Endothelial cell of umbilical vein (primary cell): ENCODE results near the gene ACADVL. TPM values are rescaled to one million over a fixed set of nuclear protein-coding genes. Genes with fewer than 3 reads are reported as not detected.
A peak's percentile ranks its signal among the peaks of the same experiment; 100 is the strongest.

Experiments used
- BruUV-seq: library from RNA; stranded (reverse); fragments of 400-500 nt; replicated peaks from 2 replicates; lab custom pipeline; 2021; lab: Mats Ljungman, UMichigan
- CTCF ChIA-PET: fragments of 300-600, 350-600 bp; sonication (Branson Sonifier 250); formaldehyde crosslinking; loops from one replicate; lab custom pipeline; 2021; ENCODE audit warnings: antibody characterized with exemption, inconsistent platforms; lab: Charles Lee
- POLR2A ChIA-PET: fragments of 300-600, 350-600 bp; sonication (Branson Sonifier 250); formaldehyde crosslinking; loops from one replicate; lab custom pipeline; 2021; ENCODE audit warnings: antibody characterized with exemption, inconsistent platforms; lab: Charles Lee
- DNase-seq: peaks from one replicate; pipeline ENCODE4 v3.0.0-alpha.2; 2011; ENCODE audit warnings: low read depth, low spot score
- FAIRE-seq: peaks from 2 replicates; lab custom pipeline; 2011; peaks lifted over from hg19 to GRCh38; lab: Jason Lieb, UNC
- H2AFZ ChIP-seq: 2 replicates; pipeline ENCODE4 v1.6.0; 2012; ENCODE audit warnings: low read depth, low read length, control low read depth, inconsistent platforms
- H3K27ac ChIP-seq: 2 replicates; pipeline ENCODE4 v1.5.1; 2011; ENCODE audit warnings: low read depth, mild to moderate bottlenecking, control low read depth, low read length, moderate library complexity; ENCODE audit not compliant: insufficient read depth
- H3K27me3 ChIP-seq, 2 experiments: 2 replicates each; pipeline versions ENCODE4 v1.6.0 to v1.6.1; 2011; ENCODE audit warnings: low read length in 2 of 2, mixed read lengths in 1 of 2; ENCODE audit not compliant: control insufficient read depth in 2 of 2, insufficient read depth in 2 of 2
- H3K36me3 ChIP-seq, 2 experiments: 2 replicates in 1 of 2; 3 replicates in 1 of 2; pipeline ENCODE4 v1.5.1; 2011; ENCODE audit warnings: low read length in 2 of 2, mild to moderate bottlenecking in 1 of 2, moderate library complexity in 1 of 2; ENCODE audit not compliant: control insufficient read depth in 2 of 2, insufficient read depth in 2 of 2; ENCODE audit errors: extremely low read depth in 1 of 2
- H3K4me1 ChIP-seq: 3 replicates; pipeline ENCODE4 v1.5.1; 2011; ENCODE audit warnings: mild to moderate bottlenecking, low read length; ENCODE audit not compliant: control insufficient read depth, insufficient read depth; ENCODE audit errors: extremely low read depth
- H3K4me2 ChIP-seq: 2 replicates; pipeline ENCODE4 v1.6.1; 2011; ENCODE audit warnings: low read length, control low read depth, mixed read lengths; ENCODE audit not compliant: insufficient read depth
- H3K4me3 ChIP-seq, 3 experiments: fragments of 200-600 bp in 1 of 3; sonication (generic), shearing (Covaris generic) in 1 of 3; replicated peaks in 1 of 3; 2 replicates each; pipeline ENCODE4 v1.5.1; 2011 to 2016; ENCODE audit warnings: control low read depth in 3 of 3, low read length in 3 of 3, mild to moderate bottlenecking in 2 of 3, inconsistent platforms in 1 of 3, low read depth in 1 of 3, moderate library complexity in 1 of 3; ENCODE audit not compliant: insufficient read depth in 1 of 3
- H3K79me2 ChIP-seq: 2 replicates; pipeline ENCODE4 v1.6.0; 2012; ENCODE audit warnings: low read length, inconsistent platforms; ENCODE audit not compliant: control insufficient read depth, insufficient read depth
- H3K9ac ChIP-seq: replicated peaks from 2 replicates; pipeline ENCODE3; 2011; ENCODE audit warnings: low read length, control low read depth; ENCODE audit not compliant: insufficient read depth; ENCODE audit errors: extremely low read depth
- H3K9me1 ChIP-seq: replicated peaks from 3 replicates; pipeline ENCODE4 v1.6.0; 2011; ENCODE audit warnings: mild to moderate bottlenecking, low read length; ENCODE audit not compliant: control insufficient read depth, insufficient read depth; ENCODE audit errors: extremely low read depth
- H3K9me3 ChIP-seq: replicated peaks from 2 replicates; pipeline ENCODE4 v1.5.1; 2012; ENCODE audit warnings: low read length, inconsistent platforms; ENCODE audit not compliant: control insufficient read depth, insufficient read depth
- H4K20me1 ChIP-seq: replicated peaks from 2 replicates; pipeline ENCODE3; 2011; ENCODE audit warnings: mild to moderate bottlenecking, low read length; ENCODE audit not compliant: control insufficient read depth, insufficient read depth; ENCODE audit errors: extremely low read depth
- CTCF ChIP-seq, 2 donors: IDR thresholded peaks; 1 replicate in 1 of 2; 2 replicates in 1 of 2; pipeline ENCODE4 v1.5.1; 2011; ENCODE audit warnings: low read length in 2 of 2, mild to moderate bottlenecking in 2 of 2, moderate library complexity in 2 of 2, control low read depth in 1 of 2, inconsistent platforms in 1 of 2, low read depth in 1 of 2; ENCODE audit not compliant: insufficient read depth in 1 of 2; ENCODE audit errors: extremely low read depth in 1 of 2
- EZH2 ChIP-seq: IDR thresholded peaks from 2 replicates; pipeline ENCODE4 v1.6.1; 2012; ENCODE audit warnings: borderline replicate concordance, low read depth, mild to moderate bottlenecking, moderate library complexity, low read length, inconsistent platforms; ENCODE audit not compliant: severe bottlenecking
- FOS ChIP-seq: IDR thresholded peaks from 2 replicates; pipeline ENCODE4 v1.6.1; 2011; ENCODE audit warnings: mild to moderate bottlenecking, low read length, moderate library complexity, borderline replicate concordance; ENCODE audit not compliant: insufficient read depth
- GATA2 ChIP-seq: IDR thresholded peaks from 2 replicates; pipeline ENCODE4 v1.7.0; 2011; ENCODE audit warnings: low read depth, mild to moderate bottlenecking, moderate library complexity, mixed read lengths, low read length; ENCODE audit not compliant: insufficient read length, insufficient read depth
- JUN ChIP-seq: IDR thresholded peaks from 2 replicates; pipeline ENCODE4 v1.6.1; 2011; ENCODE audit warnings: borderline replicate concordance, low read depth; ENCODE audit not compliant: insufficient read length, insufficient read depth
- MAX ChIP-seq: IDR thresholded peaks from 2 replicates; pipeline ENCODE4 v1.6.1; 2011; ENCODE audit not compliant: insufficient read depth, insufficient read length
- MYC ChIP-seq: IDR thresholded peaks from one replicate; pipeline ENCODE4 v1.6.1; 2011; ENCODE audit warnings: mild to moderate bottlenecking, low read depth, low read length
- POLR2A ChIP-seq: IDR thresholded peaks from 2 replicates; pipeline ENCODE4 v1.6.1; 2012; ENCODE audit warnings: low read depth, mild to moderate bottlenecking, control low read depth, low read length
- POLR2AphosphoS5 ChIP-seq: IDR thresholded peaks from 2 replicates; pipeline ENCODE4 v1.6.1; 2012; ENCODE audit warnings: low read depth, mild to moderate bottlenecking, control low read depth, low read length, moderate library complexity; ENCODE audit not compliant: insufficient read depth
- dilution Hi-C: fragments of 300-500 bp; cut with MboI; formaldehyde crosslinking; loops from one replicate; pipeline ENCODE4 v1.15.0; 2019; ENCODE audit warnings: low sequenced_read_pairs; ENCODE audit not compliant: extremely low pct_ligation_motif_present
- intact Hi-C: fragments of 100-400 bp; cut with micrococcal nuclease; formaldehyde crosslinking; loops from one replicate; pipeline ENCODE4 v1.10.0; 2022
- polyA plus RNA-seq, 4 experiments: library from polyadenylated mRNA; depleted of rRNA in 3 of 4; stranded (reverse) in 3 of 4; unstranded in 1 of 4; fragments of >200 nt; gene quantifications; 2 replicates each; pipeline versions ENCODE4 v1.2.1 to v1.2.3, GENCODE V29; 2011 to 2012; ENCODE audit warnings: missing spikeins in 1 of 4
- total RNA-seq: library from RNA; stranded (reverse); gene quantifications from 2 replicates; pipeline ENCODE4 v1.2.3, GENCODE V29; 2021

ACADVL gene
- total and polyA plus RNA-seq, 2 donors (not counting 3 experiments of a cell fraction or from before 2014, with no cell fraction given) = 308 to 376 TPM

- Histone ChIP-seq H4K20me1 (peaks cover 4% of the 10 kb centered on the region), H3K4me2 (peak overlapping the region; percentile 54), H3K9ac (no peak overlapping the region), H3K4me3 (peak overlapping the region in 1 of 3 experiments; percentile 6), H3K27me3 (no peaks in the 10 kb centered on the region), H3K9me1 (no peaks in the 10 kb centered on the region), H3K79me2 (peaks cover 53% of the 10 kb centered on the region), H2AFZ (no peak overlapping the region), H3K27ac (no peak overlapping the region), H3K36me3 (peaks cover 21 to 45% of the 10 kb centered on the region in 2 experiments), H3K9me3 (no peaks in the 10 kb centered on the region), H3K4me1 (peaks cover 8% of the 10 kb centered on the region)
- ChIA-PET POLR2A (interaction anchor here (0.7 kb wide), 1 partner anchor 13 kb away, joined by 6 read pairs; the partner anchor contains the start of genes ACADVL and DLG4), CTCF (interaction anchor here (2.8 kb wide), 1 partner anchor 11 kb away, joined by 13 read pairs; no protein-coding TSS in a partner anchor)
- TF ChIP-seq CTCF (IDR thresholded peaks at IDR 0.05; ENCODE audit: extremely low read depth in 1 of 2, insufficient read depth in 1 of 2, low read depth in 1 of 2, low read length in 2 of 2) = no peak
- no peak for TF ChIP-seq JUN
- TF ChIP-seq GATA2 = no peak
- TF ChIP-seq MYC = no peak
- TF ChIP-seq POLR2A = no peak
- no peak for FAIRE-seq
- intact Hi-C loops (no loop called here), dilution Hi-C loops (no loop called here)
- no peak for DNase-seq
- BruUV-seq = no TSS peak
Measured at GRCh38 chr17:7232114-7232513, 12.4 kb downstream of the ACADVL start.

- DNase-seq (no peak), FAIRE-seq (peak; percentile 65)
- Histone ChIP-seq H3K4me1 (peaks cover 12% of the 10 kb centered on the region), H2AFZ (no peak overlapping the region), H3K36me3 (peaks cover 17 to 38% of the 10 kb centered on the region in 2 experiments), H3K4me3 (peak overlapping the region; percentile 43 to 83 (median 55)), H3K4me2 (peak overlapping the region; percentile 86), H3K9ac (peak overlapping the region; percentile 74), H3K9me1 (no peaks in the 10 kb centered on the region), H3K9me3 (no peaks in the 10 kb centered on the region), H4K20me1 (peaks cover 4% of the 10 kb centered on the region), H3K79me2 (peaks cover 63% of the 10 kb centered on the region), H3K27me3 (no peaks in the 10 kb centered on the region), H3K27ac (peak overlapping the region; percentile 29)
- ChIA-PET POLR2A (interaction anchor here (0.5 kb wide), 1 partner anchor 35 kb away, joined by 3 read pairs; no protein-coding TSS in a partner anchor), CTCF (interaction anchor here (1.0 to 2.8 kb wide), 3 partner anchors 13 to 63 kb away, joined by 3 to 13 read pairs (median 5); no protein-coding TSS in a partner anchor)
- BruUV-seq = no TSS peak
- dilution Hi-C loops (no loop called here), intact Hi-C loops (loop anchor here (1.0 kb wide), 1 partner anchor 12 kb away; no protein-coding TSS in a partner anchor)
- no peak for TF ChIP-seq CTCF (IDR thresholded peaks at IDR 0.05; ENCODE audit: extremely low read depth in 1 of 2, insufficient read depth in 1 of 2, low read depth in 1 of 2, low read length in 2 of 2)
- TF ChIP-seq JUN = no peak
- TF ChIP-seq POLR2A = no peak
- no peak for TF ChIP-seq MYC
- TF ChIP-seq MAX = no peak
- TF ChIP-seq FOS = no peak
- no peak for TF ChIP-seq GATA2
- TF ChIP-seq EZH2 = no peak
- no peak for TF ChIP-seq POLR2AphosphoS5
Measured at GRCh38 chr17:7233701-7234082, 14.0 kb downstream of the ACADVL start.
